Activated CD4-positive, alpha-beta memory T cell treated with anti-CD3 and anti-CD28 coated beads for 36 hours (primary cell): ENCODE measurements around the gene SNRPD3. TPM values are rescaled to one million over a fixed set of nuclear protein-coding genes. Genes with fewer than 3 reads are reported as not detected.

ENCODE experiments used
- CTCF ChIA-PET: fragments of 350-600 bp; sonication (Branson Sonifier 250); formaldehyde crosslinking; loops from one replicate; lab custom pipeline; 2021; ENCODE audit warnings: antibody characterized with exemption, inconsistent platforms; lab: Charles Lee
- POLR2A ChIA-PET: fragments of 350-600 bp; sonication (Branson Sonifier 250); formaldehyde crosslinking; loops from one replicate; lab custom pipeline; 2021; ENCODE audit warnings: antibody characterized with exemption; lab: Charles Lee
- DNase-seq: peaks from one replicate; pipeline ENCODE4 v3.0.0-alpha.2; 2020
- H3K27ac Mint-ChIP-seq: one replicate; pipeline ENCODE4 v1.8.0; 2021; ENCODE audit warnings: mixed read lengths
- H3K27me3 Mint-ChIP-seq: one replicate; pipeline ENCODE4 v1.8.0; 2021; ENCODE audit warnings: mixed read lengths
- H3K36me3 Mint-ChIP-seq: one replicate; pipeline ENCODE4 v1.8.0; 2021; ENCODE audit warnings: mixed read lengths
- H3K4me1 Mint-ChIP-seq: one replicate; pipeline ENCODE4 v1.8.0; 2021; ENCODE audit warnings: low read depth, mixed read lengths
- H3K4me3 Mint-ChIP-seq: one replicate; pipeline ENCODE4 v1.8.0; 2021; ENCODE audit warnings: mild to moderate bottlenecking, mixed read lengths
- H3K9me3 Mint-ChIP-seq: one replicate; pipeline ENCODE4 v1.8.0; 2021; ENCODE audit warnings: mixed read lengths
- intact Hi-C: fragments of 100-400 bp; cut with micrococcal nuclease; formaldehyde crosslinking; loops from one replicate; pipeline ENCODE4 v1.15.1; 2023
- total RNA-seq, 2 experiments: library from RNA; stranded (reverse); gene quantifications; one replicate each; pipeline ENCODE4 v1.2.3, GENCODE V29; 2021

SNRPD3 gene
- total RNA-seq, 2 experiments from 2014 or later, result 131 TPM

DNA sequence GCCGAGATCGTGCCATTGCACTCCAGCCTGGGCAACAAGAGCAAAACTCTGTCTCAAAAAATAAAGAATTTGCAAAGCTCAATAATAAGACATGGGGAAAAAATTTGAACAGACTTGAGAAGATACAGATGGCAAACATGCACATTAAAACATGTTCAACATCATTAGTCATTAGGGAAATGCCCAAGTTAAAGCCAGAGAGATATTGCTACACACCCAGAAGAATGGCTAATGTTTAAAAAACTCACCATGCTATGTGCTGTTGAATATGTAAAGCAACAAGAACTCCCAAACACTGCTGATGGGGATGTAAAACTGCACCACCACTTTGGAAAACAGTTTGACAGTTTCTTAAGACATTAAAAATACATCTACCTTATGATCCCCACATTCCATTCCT is 24.5 kb downstream of the SNRPD3 start:
- no peak overlapping the region for H3K27ac Mint-ChIP-seq
- intact Hi-C loops, result no loop called here
- H3K36me3 Mint-ChIP-seq, result peaks cover 6% of the 10 kb centered on the region
- ChIA-PET POLR2A (interaction anchor here (0.6 kb wide), 1 partner anchor 713 kb away, joined by 3 read pairs; no protein-coding TSS in a partner anchor), CTCF (no interaction called here)
- H3K27me3 Mint-ChIP-seq, result no peaks in the 10 kb centered on the region
- no peaks in the 10 kb centered on the region for H3K9me3 Mint-ChIP-seq
- DNase-seq, result no peak
- H3K4me1 Mint-ChIP-seq, result no peaks in the 10 kb centered on the region
- no peak overlapping the region for H3K4me3 Mint-ChIP-seq

- Mint-ChIP-seq H3K4me3 (no peak overlapping the region), H3K4me1 (no peaks in the 10 kb centered on the region), H3K9me3 (no peaks in the 10 kb centered on the region), H3K36me3 (no peaks in the 10 kb centered on the region), H3K27ac (no peak overlapping the region), H3K27me3 (no peaks in the 10 kb centered on the region)
- no peak for DNase-seq
- intact Hi-C loops, result no loop called here
- ChIA-PET POLR2A (interaction anchor here (0.5 kb wide), 1 partner anchor 90 kb away, joined by 3 read pairs; no protein-coding TSS in a partner anchor), CTCF (no interaction called here)
These were observed 26.4 kb downstream of the SNRPD3 start for GRCh38 chr22:24582056-24582814.

DNA sequence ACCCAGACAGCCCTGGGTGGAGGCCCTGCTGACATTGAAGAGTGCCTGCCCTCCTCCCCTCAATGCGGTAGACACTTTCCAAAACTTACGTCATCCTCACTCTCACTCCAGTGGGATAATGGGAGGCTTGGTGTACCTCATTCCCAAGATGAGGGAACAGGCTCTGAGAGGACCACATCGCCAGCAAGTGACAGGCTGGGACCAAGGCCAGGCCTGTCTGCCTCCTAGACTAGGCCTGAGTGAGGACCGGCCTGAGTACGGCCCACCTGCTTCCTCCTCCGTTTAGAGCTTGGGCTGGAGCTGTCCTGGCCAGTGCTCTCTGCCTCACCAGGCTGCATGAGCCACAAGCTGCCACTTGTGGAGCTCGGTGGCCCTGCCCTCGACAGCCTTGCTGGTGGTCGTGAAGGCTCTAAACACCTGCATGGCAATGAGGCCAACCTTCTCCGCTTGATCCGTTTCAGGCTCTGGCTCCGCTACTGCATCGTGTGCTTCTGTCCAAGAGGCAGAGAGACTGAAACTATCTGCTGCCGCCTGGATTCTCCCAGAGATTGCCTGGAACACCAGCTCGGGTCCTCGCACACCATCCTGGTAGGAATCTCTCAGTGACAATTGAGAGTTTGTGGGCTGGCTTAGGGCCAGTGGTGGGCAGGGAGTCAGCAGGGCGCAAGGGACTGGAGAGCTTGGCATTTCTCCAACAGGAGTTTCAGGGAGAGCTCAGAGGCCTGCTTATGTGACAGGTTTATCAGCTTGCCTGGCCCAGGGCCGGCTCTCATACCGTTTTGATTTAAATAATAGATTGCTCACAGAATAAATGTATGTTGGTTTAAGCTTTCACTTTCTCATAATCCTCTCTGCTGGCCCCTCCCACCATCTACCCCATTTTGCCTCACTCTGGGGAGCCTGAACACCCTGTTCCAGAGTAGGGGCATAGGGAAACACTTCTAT is 27.7 kb downstream of the SNRPD3 start:
- intact Hi-C loops, result no loop called here
- no peak overlapping the region for H3K4me3 Mint-ChIP-seq

DNA sequence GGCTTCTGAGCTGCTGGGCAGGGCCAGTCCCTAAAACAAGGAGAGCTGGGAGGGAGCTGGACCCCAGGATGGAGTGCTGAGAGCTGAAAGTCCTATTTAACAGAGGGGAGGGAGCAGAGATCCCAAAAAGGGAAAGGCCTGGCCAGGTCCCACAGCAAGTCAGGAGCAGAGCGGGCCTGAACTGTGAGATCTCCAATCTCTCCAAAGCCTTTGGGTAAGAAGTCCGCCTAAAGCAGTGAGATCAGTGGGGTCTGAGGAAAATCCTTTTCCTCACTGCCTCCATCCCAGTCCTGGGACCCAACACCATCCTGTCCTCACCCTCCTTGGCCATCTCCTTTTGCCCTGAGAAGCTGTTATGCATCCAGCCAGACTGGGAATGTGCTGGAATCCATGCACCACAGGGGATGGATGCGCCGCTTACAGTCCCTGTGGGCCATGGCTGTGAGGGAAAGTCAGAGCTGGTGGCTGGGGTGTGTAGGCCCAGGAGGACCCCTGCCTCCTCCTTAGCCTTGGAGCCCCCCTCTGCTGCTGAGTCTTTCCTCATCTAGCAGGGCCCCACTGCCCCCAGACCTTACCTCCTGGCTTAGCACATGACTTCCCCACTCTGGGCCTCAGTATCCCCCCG is 28.5 kb downstream of the SNRPD3 start:
- ChIA-PET POLR2A (no interaction called here), CTCF (interaction anchor here (0.6 kb wide), 1 partner anchor 91 kb away, joined by 3 read pairs; no protein-coding TSS in a partner anchor)
- H3K27me3 Mint-ChIP-seq, result no peaks in the 10 kb centered on the region

More for the DNA sequence above, 27.7 kb downstream of the SNRPD3 start:
- Mint-ChIP-seq H3K27me3 (no peaks in the 10 kb centered on the region), H3K9me3 (no peaks in the 10 kb centered on the region), H3K4me1 (no peaks in the 10 kb centered on the region), H3K27ac (no peak overlapping the region), H3K36me3 (no peaks in the 10 kb centered on the region)
- DNase-seq, result no peak
- POLR2A ChIA-PET, result no interaction called here
- CTCF ChIA-PET, result interaction anchor here (0.6 kb wide), 1 partner anchor 90 kb away, joined by 3 read pairs; no protein-coding TSS in a partner anchor

DNA sequence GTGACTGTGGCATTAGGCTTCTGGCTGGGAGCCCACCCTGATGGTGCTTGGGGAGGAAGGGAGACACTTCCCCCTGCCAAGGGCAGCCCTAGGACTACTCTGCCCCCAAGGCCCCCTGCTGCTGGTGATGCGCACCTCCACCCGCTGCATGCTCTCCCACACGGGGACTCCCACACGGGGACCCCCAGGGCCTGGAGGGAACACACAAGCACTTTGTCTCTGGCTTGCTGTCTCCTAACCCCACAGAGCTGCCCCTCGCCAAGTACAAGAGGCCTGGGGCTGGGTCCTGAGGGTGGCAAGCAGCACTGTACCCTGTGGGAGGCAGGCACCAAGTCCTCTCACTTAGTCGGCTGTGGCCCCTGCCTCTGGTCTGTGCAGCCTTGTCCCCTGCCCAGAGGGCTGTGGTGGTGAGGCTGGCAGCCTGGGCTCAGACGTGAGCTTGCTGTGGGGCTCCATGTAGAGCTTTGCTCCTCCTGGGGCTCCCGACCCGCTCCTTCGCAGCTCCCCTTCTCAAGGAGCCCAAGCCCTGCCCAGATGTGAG is 29.1 kb downstream of the SNRPD3 start:
- ChIA-PET CTCF (no interaction called here), POLR2A (no interaction called here)
- no peak overlapping the region for H3K4me3 Mint-ChIP-seq
- DNase-seq, result no peak
- H3K4me1 Mint-ChIP-seq, result no peaks in the 10 kb centered on the region
- intact Hi-C loops, result no loop called here
- no peaks in the 10 kb centered on the region for H3K9me3 Mint-ChIP-seq
- H3K27me3 Mint-ChIP-seq, result no peaks in the 10 kb centered on the region
- H3K27ac Mint-ChIP-seq, result no peak overlapping the region
- H3K36me3 Mint-ChIP-seq, result no peaks in the 10 kb centered on the region

More for the DNA sequence above, 28.5 kb downstream of the SNRPD3 start:
- no peak for DNase-seq
- Mint-ChIP-seq H3K9me3 (no peaks in the 10 kb centered on the region), H3K4me3 (no peak overlapping the region), H3K36me3 (no peaks in the 10 kb centered on the region), H3K4me1 (no peaks in the 10 kb centered on the region), H3K27ac (no peak overlapping the region)
- intact Hi-C loops, result no loop called here

DNA sequence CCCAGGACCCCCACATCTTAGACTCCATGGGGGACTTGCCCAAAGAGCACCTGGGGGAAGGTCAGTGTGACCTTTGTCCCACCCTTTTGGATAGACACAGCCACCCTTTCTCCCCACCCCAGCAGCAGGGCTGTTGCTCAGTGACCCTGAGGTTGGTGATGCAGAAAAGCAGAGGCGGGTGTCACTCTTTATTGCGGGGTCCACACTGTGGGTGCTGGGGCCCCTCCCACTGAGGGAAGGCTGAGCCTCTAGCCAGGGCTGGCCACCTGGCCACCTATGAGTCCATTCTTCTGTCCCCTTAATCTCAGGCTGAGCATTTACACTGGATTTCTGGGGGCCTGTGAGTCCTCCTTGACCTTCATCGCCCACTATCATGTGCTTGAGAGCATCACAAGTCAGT is 29.7 kb downstream of the SNRPD3 start:
- H3K9me3 Mint-ChIP-seq, result no peaks in the 10 kb centered on the region
- POLR2A ChIA-PET, result no interaction called here
- no peak overlapping the region for H3K27ac Mint-ChIP-seq
- no peak for DNase-seq
- no peak overlapping the region for H3K4me3 Mint-ChIP-seq
- CTCF ChIA-PET, result no interaction called here
- no peaks in the 10 kb centered on the region for H3K4me1 Mint-ChIP-seq
- H3K36me3 Mint-ChIP-seq, result no peaks in the 10 kb centered on the region
- intact Hi-C loops, result no loop called here
- no peaks in the 10 kb centered on the region for H3K27me3 Mint-ChIP-seq

GRCh38 chr22:24585927-24586546 is 30.2 kb downstream of the SNRPD3 start:
- DNase-seq, result no peak
- H3K27ac Mint-ChIP-seq, result no peak overlapping the region
- no peaks in the 10 kb centered on the region for H3K9me3 Mint-ChIP-seq
- no peaks in the 10 kb centered on the region for H3K4me1 Mint-ChIP-seq
- CTCF ChIA-PET, result no interaction called here
- intact Hi-C loops, result no loop called here
- no peaks in the 10 kb centered on the region for H3K27me3 Mint-ChIP-seq
- POLR2A ChIA-PET, result no interaction called here
- no peaks in the 10 kb centered on the region for H3K36me3 Mint-ChIP-seq
- no peak overlapping the region for H3K4me3 Mint-ChIP-seq

GRCh38 chr22:24587251-24587650 is 31.5 kb downstream of the SNRPD3 start:
- CTCF ChIA-PET, result no interaction called here

DNA sequence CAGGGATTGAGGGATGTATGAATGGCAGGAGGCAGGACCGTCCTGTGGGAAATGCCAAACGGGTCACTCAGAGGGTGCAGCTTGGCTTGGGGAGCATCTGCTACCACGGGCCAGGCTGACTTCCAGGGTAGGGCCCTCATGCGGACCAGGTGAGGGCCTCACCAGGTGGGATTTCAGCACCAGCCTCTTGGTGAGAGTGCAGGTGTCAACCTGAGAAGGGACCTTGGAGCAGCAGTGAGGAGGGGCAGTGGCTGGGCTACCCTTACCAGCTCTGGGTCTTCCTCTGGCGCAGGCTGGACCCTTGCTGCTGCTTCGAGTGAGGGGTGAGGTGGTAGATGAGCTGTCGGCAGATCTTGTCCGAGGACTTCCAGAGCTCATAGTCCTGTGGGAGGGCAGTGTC is 32.1 kb downstream of the SNRPD3 start:
- Mint-ChIP-seq H3K27me3 (peaks cover 4% of the 10 kb centered on the region), H3K4me1 (peaks cover 2% of the 10 kb centered on the region), H3K9me3 (no peaks in the 10 kb centered on the region), H3K36me3 (no peaks in the 10 kb centered on the region), H3K27ac (no peak overlapping the region), H3K4me3 (no peak overlapping the region)
- ChIA-PET CTCF (no interaction called here), POLR2A (no interaction called here)
- intact Hi-C loops, result no loop called here
- no peak for DNase-seq

More at GRCh38 chr22:24587251-24587650, 31.5 kb downstream of the SNRPD3 start:
- no peak for DNase-seq
- H3K4me1 Mint-ChIP-seq, result peaks cover under 1% of the 10 kb centered on the region
- no peaks in the 10 kb centered on the region for H3K9me3 Mint-ChIP-seq
- POLR2A ChIA-PET, result no interaction called here
- no peaks in the 10 kb centered on the region for H3K36me3 Mint-ChIP-seq
- peaks cover 3% of the 10 kb centered on the region for H3K27me3 Mint-ChIP-seq
- no peak overlapping the region for H3K4me3 Mint-ChIP-seq
- H3K27ac Mint-ChIP-seq, result no peak overlapping the region
- intact Hi-C loops, result no loop called here

DNA sequence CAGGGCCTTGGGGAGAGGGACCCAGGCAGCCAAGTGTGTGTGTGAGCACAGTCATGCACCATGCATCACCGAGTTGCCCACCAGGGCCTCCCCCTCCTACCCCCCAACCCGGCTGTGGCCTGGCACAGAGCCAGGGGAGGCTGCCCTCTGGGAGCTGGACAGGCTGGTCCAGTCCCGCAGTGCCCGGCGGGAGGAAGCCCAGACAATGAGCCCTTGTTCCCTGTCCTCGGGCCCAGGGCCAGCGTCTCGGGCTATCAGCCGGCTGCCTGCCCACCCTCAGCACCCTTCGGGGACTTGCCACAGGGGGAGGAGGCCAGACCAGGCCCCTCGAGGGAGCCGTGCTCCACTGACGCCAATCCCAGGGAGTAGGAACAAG is 32.6 kb downstream of the SNRPD3 start:
- H3K9me3 Mint-ChIP-seq, result no peaks in the 10 kb centered on the region
- no peak for DNase-seq
- H3K27me3 Mint-ChIP-seq, result peaks cover 6% of the 10 kb centered on the region
- H3K36me3 Mint-ChIP-seq, result no peaks in the 10 kb centered on the region
- CTCF ChIA-PET, result no interaction called here
- POLR2A ChIA-PET, result no interaction called here
- intact Hi-C loops, result no loop called here
- no peak overlapping the region for H3K27ac Mint-ChIP-seq
- no peak overlapping the region for H3K4me3 Mint-ChIP-seq
- peaks cover 2% of the 10 kb centered on the region for H3K4me1 Mint-ChIP-seq

DNA sequence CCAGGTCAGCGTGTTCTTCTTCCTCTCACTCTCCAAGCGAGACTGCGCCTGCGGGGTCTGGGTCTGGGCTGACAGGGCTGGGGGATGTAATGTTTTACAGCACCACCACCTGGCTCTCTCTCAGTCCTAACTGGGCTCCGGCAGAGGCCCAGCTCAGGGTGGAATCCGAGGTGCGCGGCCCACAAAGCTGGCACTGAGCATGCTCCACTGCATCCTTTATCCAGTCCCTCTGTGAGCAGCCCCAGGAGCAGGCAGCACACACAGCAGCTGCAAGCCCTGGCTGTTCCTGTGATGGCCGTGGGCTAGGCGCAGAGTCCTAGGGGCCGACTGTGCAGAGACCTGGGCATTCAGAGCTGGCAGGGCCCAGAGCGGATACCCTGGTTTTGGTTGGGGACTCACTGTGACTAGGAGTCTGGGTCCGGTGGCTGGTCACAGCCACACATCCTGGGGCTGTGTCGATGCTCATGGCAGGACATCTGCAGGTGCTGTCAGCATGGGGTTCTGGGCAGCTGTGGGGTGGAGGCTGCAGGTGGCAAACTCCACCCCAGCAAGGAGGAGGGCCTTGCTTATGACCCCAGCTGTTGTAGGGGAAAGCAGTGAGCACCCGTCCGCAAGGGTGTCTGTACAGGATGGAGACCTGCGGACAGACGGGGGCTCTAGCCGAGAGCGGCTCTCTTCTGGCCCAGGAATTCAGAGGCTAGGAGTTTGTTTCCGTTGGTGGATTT is 33.1 kb downstream of the SNRPD3 start:
- ChIA-PET POLR2A (no interaction called here), CTCF (no interaction called here)
- Mint-ChIP-seq H3K27me3 (peaks cover 6% of the 10 kb centered on the region), H3K4me3 (no peak overlapping the region), H3K36me3 (no peaks in the 10 kb centered on the region), H3K4me1 (peaks cover 2% of the 10 kb centered on the region), H3K27ac (no peak overlapping the region), H3K9me3 (no peaks in the 10 kb centered on the region)
- no peak for DNase-seq
- intact Hi-C loops, result no loop called here
